ENCODE results near the gene HSPB7. TPM values are rescaled to one million over a fixed set of nuclear protein-coding genes. Genes with fewer than 3 reads are reported as not detected.

HSPB7 gene
- total RNA-seq, 1 experiment from 2014 or later: not detected

GRCh38 chr1:15975805-15976680 is 41.8 kb downstream of the HSPB7 start, which contains the start of gene ZBTB17:
ZBTB17 (minus strand) TSS chr1:15976101; CDS start chr1:15948495, 27,606 bp downstream.
- Histone ChIP-seq H3K27me3 (replicated peaks; ENCODE audit: control insufficient read depth, insufficient read depth, low read length) (no peaks in the 10 kb centered on the region), H3K36me3 (ENCODE audit: control insufficient read depth, insufficient read depth, low read length) (no peaks in the 10 kb centered on the region), H3K4me3 (ENCODE audit: low read depth, low read length) (peak within 1 kb of the TSS; percentile 82), H3K9me3 (peaks cover 4% of the 10 kb centered on the region; the same call in 1 of the 2 replicates), H3K4me1 (0 out of 2 replicates have a peak, but pooled peaks cover 4% of the 10 kb centered on the region)
- Mint-ChIP-seq H3K27ac (ENCODE audit: unreplicated experiment) (peak within 1 kb of the TSS; percentile 55), H3K27me3 (ENCODE audit: insufficient read depth, unreplicated experiment) (no peaks in the 10 kb centered on the region), H3K9me3 (ENCODE audit: unreplicated experiment) (no peaks in the 10 kb centered on the region), H3K4me3 (ENCODE audit: unreplicated experiment) (peak within 1 kb of the TSS; percentile 81), H3K36me3 (ENCODE audit: insufficient read depth, unreplicated experiment) (peaks cover 12% of the 10 kb centered on the region), H3K4me1 (ENCODE audit: low read depth, unreplicated experiment) (no peaks in the 10 kb centered on the region)
- no peak for TF ChIP-seq CTCF (IDR thresholded peaks at IDR 0.05; ENCODE audit: insufficient read depth in 1 of 2, low read depth in 1 of 2, low read length in 1 of 2, severe bottlenecking in 1 of 2, unreplicated experiment in 1 of 2)
- no TSS peak for BruUV-seq (replicated peaks)
- POLR2A ChIA-PET: interaction anchor here (1.7 kb wide), 1 partner anchor 142 kb away, joined by 3 read pairs; no protein-coding TSS in a partner anchor
- intact Hi-C loops (cut with micrococcal nuclease; ENCODE audit: unreplicated experiment): no loop called here
- CTCF ChIA-PET: interaction anchor here (0.5 to 1.5 kb wide), 3 partner anchors 18 to 161 kb away, joined by 3 to 4 read pairs (median 4); no protein-coding TSS in a partner anchor
- DNase-seq: peak; percentile 91

GRCh38 chr1:15975358-15975804 is 42.5 kb downstream of the HSPB7 start:
- H3K4me1 ChIP-seq: 0 out of 2 replicates have a peak, but pooled peaks cover 4% of the 10 kb centered on the region
- H3K4me3 Mint-ChIP-seq (ENCODE audit: unreplicated experiment): peak overlapping the region; percentile 81
- H3K36me3 ChIP-seq (ENCODE audit: control insufficient read depth, insufficient read depth, low read length): no peaks in the 10 kb centered on the region
- ChIA-PET POLR2A (interaction anchor here (1.7 kb wide), 1 partner anchor 141 kb away, joined by 3 read pairs; no protein-coding TSS in a partner anchor), CTCF (interaction anchor here (0.5 to 1.5 kb wide), 4 partner anchors 11 to 160 kb away, joined by 3 to 4 read pairs (median 4); no protein-coding TSS in a partner anchor)
- no peaks in the 10 kb centered on the region for H3K4me1 Mint-ChIP-seq (ENCODE audit: low read depth, unreplicated experiment)
- peaks cover 4% of the 10 kb centered on the region; the same call in 1 of the 2 replicates for H3K9me3 ChIP-seq
- H3K4me3 ChIP-seq (ENCODE audit: low read depth, low read length): peak overlapping the region; percentile 82
- H3K36me3 Mint-ChIP-seq (ENCODE audit: insufficient read depth, unreplicated experiment): peaks cover 12% of the 10 kb centered on the region
- no peak for TF ChIP-seq CTCF (IDR thresholded peaks at IDR 0.05; ENCODE audit: insufficient read depth in 1 of 2, low read depth in 1 of 2, low read length in 1 of 2, severe bottlenecking in 1 of 2, unreplicated experiment in 1 of 2)
- intact Hi-C loops (cut with micrococcal nuclease; ENCODE audit: unreplicated experiment): no loop called here
- H3K27ac Mint-ChIP-seq (ENCODE audit: unreplicated experiment): no peak overlapping the region
- BruUV-seq (replicated peaks): no TSS peak
- no peaks in the 10 kb centered on the region for H3K9me3 Mint-ChIP-seq (ENCODE audit: unreplicated experiment)
- peak; percentile 52 to 71 for DNase-seq
- no peaks in the 10 kb centered on the region for H3K27me3 ChIP-seq (replicated peaks; ENCODE audit: control insufficient read depth, insufficient read depth, low read length)
- H3K27me3 Mint-ChIP-seq (ENCODE audit: insufficient read depth, unreplicated experiment): no peaks in the 10 kb centered on the region

GRCh38 chr1:15974855-15975254 is 43.0 kb downstream of the HSPB7 start:
- Histone ChIP-seq H3K9me3 (peaks cover 4% of the 10 kb centered on the region; the same call in 1 of the 2 replicates), H3K4me3 (ENCODE audit: low read depth, low read length) (peak overlapping the region; percentile 82), H3K4me1 (0 out of 2 replicates have a peak, but pooled peaks cover 4% of the 10 kb centered on the region), H3K27me3 (replicated peaks; ENCODE audit: control insufficient read depth, insufficient read depth, low read length) (no peaks in the 10 kb centered on the region), H3K36me3 (ENCODE audit: control insufficient read depth, insufficient read depth, low read length) (no peaks in the 10 kb centered on the region; the same call in 1 of the 2 replicates)
- TSS peak; percentile 44 for BruUV-seq (replicated peaks)
- H3K4me3 Mint-ChIP-seq (ENCODE audit: unreplicated experiment): peak overlapping the region; percentile 81
- CTCF ChIA-PET: interaction anchor here (0.7 to 1.5 kb wide), 4 partner anchors 11 to 184 kb away, joined by 3 to 4 read pairs (median 4); no protein-coding TSS in a partner anchor
- no peaks in the 10 kb centered on the region for H3K4me1 Mint-ChIP-seq (ENCODE audit: low read depth, unreplicated experiment)
- no peaks in the 10 kb centered on the region for H3K27me3 Mint-ChIP-seq (ENCODE audit: insufficient read depth, unreplicated experiment)
- POLR2A ChIA-PET: interaction anchor here (1.7 kb wide), 1 partner anchor 140 kb away, joined by 3 read pairs; no protein-coding TSS in a partner anchor
- intact Hi-C loops (cut with micrococcal nuclease; ENCODE audit: unreplicated experiment): no loop called here
- H3K27ac Mint-ChIP-seq (ENCODE audit: unreplicated experiment): no peak overlapping the region
- TF ChIP-seq CTCF (IDR thresholded peaks at IDR 0.05; ENCODE audit: insufficient read depth in 1 of 2, low read depth in 1 of 2, low read length in 1 of 2, severe bottlenecking in 1 of 2, unreplicated experiment in 1 of 2): no peak
- no peak for DNase-seq
- no peaks in the 10 kb centered on the region for H3K9me3 Mint-ChIP-seq (ENCODE audit: unreplicated experiment)
- H3K36me3 Mint-ChIP-seq (ENCODE audit: insufficient read depth, unreplicated experiment): peaks cover 12% of the 10 kb centered on the region
